ENCODE data around the gene RYR1. TPM values are rescaled to one million over a fixed set of nuclear protein-coding genes. Genes with fewer than 3 reads are reported as not detected.
"Not testable (repeated sequence)": the region's sequence is repeated elsewhere in the genome, so short reads cannot be mapped to it uniquely, and the experiment has no call there.

Gene RYR1
- total RNA-seq, 2 donors from 2014 or later, result 0.33 to 1.0 TPM

DNA sequence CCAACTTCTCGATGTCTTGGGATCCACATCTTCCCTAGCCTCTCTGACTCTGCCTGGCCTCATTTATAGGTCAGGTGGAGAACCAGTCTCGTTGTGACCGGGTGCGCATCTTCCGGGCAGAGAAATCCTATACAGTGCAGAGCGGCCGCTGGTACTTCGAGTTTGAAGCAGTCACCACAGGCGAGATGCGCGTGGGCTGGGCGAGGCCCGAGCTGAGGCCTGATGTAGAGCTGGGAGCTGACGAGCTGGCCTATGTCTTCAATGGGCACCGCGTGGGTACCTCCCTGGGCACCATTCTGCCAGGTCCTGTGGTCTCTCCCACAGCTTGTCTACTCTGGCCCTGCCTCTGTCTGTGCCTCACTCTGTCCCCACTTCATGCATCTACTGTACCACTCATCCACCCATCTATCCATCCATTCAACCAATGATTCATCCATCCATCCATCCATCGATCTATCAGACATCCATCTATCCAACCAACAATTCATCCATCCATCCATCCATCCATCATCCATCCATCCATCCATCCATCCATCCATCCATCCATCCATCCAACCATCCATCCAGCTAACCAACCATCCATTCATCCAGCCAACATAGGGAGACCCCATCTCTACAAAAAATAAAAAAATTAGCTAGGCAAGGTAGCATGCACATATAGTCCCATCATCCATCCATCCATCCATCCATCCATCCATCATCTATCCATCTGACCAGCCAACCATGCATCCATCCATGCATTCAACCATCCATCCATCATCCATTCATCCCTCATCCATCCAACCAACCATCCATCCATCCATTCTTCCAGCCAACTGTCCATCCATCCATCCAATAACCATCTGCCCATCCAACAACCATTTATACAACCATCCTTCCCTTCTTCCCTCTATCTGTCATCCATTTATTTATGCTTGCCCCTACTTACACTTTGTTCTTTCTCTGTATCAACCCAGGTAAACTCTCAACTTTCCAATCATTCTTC, 34.3 kb downstream of the RYR1 start:
- WGBS, 2 donors, result 80 to 82% methylated on average over 6 to 17 of the region's 17 CpGs

DNA sequence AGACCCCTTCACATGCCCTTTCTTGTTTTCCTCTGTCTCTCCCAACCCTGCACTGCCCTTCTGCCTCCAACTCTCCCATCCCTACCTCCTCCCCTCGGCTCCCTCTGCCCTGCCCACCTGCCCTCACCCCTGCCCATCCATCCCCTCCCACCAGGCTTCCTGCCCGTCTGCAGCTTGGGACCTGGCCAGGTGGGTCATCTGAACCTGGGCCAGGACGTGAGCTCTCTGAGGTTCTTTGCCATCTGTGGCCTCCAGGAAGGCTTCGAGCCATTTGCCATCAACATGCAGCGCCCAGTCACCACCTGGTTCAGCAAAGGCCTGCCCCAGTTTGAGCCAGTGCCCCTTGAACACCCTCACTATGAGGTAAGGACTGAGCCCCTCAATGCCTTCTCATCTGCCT, 35.7 kb downstream of the RYR1 start:
- Histone ChIP-seq H3K4me3 (no peak overlapping the region), H3K36me3 (replicated peaks in 1 of 2; ENCODE audit: insufficient read depth in 1 of 2, low read depth in 2 of 2) (no peaks in the 10 kb centered on the region), H3K27me3 (no peaks in the 10 kb centered on the region), H3K9me3 (no peaks in the 10 kb centered on the region), H3K4me1 (no peaks in the 10 kb centered on the region), H3K27ac (no peak overlapping the region)
- ATAC-seq, result no peak
- 16 to 28% methylated on average over 4 to 5 of the region's 5 CpGs for WGBS, 2 donors
- no peak for DNase-seq
- no peak for TF ChIP-seq POLR2A (IDR thresholded peaks at IDR 0.05)
- TF ChIP-seq, protein P1, sequence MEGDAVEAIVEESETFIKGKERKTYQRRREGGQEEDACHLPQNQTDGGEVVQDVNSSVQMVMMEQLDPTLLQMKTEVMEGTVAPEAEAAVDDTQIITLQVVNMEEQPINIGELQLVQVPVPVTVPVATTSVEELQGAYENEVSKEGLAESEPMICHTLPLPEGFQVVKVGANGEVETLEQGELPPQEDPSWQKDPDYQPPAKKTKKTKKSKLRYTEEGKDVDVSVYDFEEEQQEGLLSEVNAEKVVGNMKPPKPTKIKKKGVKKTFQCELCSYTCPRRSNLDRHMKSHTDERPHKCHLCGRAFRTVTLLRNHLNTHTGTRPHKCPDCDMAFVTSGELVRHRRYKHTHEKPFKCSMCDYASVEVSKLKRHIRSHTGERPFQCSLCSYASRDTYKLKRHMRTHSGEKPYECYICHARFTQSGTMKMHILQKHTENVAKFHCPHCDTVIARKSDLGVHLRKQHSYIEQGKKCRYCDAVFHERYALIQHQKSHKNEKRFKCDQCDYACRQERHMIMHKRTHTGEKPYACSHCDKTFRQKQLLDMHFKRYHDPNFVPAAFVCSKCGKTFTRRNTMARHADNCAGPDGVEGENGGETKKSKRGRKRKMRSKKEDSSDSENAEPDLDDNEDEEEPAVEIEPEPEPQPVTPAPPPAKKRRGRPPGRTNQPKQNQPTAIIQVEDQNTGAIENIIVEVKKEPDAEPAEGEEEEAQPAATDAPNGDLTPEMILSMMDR (IDR thresholded peaks at IDR 0.05), result no peak
- intact Hi-C loops (cut with DNase I), result no loop called here

More for the DNA sequence above, 34.3 kb downstream of the RYR1 start:
- H3K27me3 ChIP-seq, result no peaks in the 10 kb centered on the region
- no peak for DNase-seq
- no peaks in the 10 kb centered on the region for H3K9me3 ChIP-seq
- H3K4me1 ChIP-seq, result no peaks in the 10 kb centered on the region
- ATAC-seq, result no peak
- TF ChIP-seq, protein P1 (IDR thresholded peaks at IDR 0.05), result no peak
- TF ChIP-seq POLR2A (IDR thresholded peaks at IDR 0.05), result no peak
- intact Hi-C loops (cut with DNase I), result no loop called here
- H3K27ac ChIP-seq, result no peak overlapping the region
- no peaks in the 10 kb centered on the region for H3K36me3 ChIP-seq (replicated peaks in 1 of 2; ENCODE audit: insufficient read depth in 1 of 2, low read depth in 2 of 2)
- no peak overlapping the region for H3K4me3 ChIP-seq

DNA sequence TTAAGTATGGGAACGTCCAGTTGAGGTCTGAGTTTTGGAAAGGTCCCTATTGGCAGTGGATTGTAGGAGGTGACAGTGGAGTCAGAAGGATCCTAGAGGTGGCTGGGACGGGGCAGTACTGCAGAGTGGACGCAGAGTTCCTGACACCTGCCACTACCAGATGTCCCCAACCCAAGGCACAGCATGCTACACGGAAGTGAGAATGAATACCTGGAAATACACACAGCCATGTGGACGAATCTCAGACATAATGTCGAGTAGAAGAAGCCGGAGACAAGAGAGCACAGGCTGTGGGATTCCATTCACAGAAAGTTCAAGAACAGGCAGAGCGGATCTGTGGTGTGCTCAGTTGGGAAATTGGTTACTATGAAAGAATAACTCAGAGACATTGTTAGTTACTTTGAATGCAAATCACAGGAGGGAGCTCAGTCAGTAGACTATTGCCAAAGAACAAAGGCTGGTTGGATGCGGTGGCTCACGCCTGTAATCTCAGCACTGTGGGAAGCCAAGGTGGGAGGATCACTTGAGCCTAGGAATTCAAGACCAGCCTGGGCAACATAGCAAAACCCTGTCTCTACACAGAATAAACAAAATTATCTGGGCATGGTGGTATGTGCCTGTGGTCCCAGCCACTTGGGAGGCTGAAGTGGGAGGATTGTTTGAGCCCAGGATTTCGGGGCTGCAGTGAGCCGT, 37.4 kb downstream of the RYR1 start:
- H3K27me3 ChIP-seq, result no peaks in the 10 kb centered on the region
- no peak for TF ChIP-seq POLR2A (IDR thresholded peaks at IDR 0.05)
- TF ChIP-seq, protein P1 (IDR thresholded peaks at IDR 0.05), result no peak
- no peaks in the 10 kb centered on the region for H3K36me3 ChIP-seq (replicated peaks in 1 of 2; ENCODE audit: insufficient read depth in 1 of 2, low read depth in 2 of 2)
- DNase-seq, result no peak
- ATAC-seq, result no peak
- no peaks in the 10 kb centered on the region for H3K9me3 ChIP-seq
- no peak overlapping the region for H3K4me3 ChIP-seq
- H3K27ac ChIP-seq, result no peak overlapping the region
- WGBS, 2 donors, result 55 to 59% methylated on average over 12 of the region's 12 CpGs
- H3K4me1 ChIP-seq, result no peaks in the 10 kb centered on the region
- intact Hi-C loops (cut with DNase I), result no loop called here

DNA sequence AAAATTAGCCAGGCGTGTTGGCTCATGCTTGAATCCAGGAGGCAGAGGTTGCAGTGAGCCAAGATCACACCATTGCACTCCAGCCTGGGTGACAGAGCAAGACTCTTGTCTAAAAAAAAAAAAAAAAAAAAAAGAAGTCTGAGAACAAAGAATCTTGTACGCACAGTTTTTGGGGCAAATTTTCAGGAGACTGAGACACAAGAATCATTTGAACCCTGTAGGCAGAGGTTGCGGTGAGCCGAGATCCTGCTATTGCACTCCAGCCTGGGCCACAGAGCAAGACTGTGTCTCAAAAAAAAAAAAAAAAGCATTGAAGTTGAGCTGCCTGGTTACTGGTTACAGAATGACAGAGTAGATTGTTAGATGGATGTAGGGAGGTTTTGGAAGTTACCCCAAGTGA, 39.2 kb downstream of the RYR1 start:
- H3K9me3 ChIP-seq; DNase-seq; ATAC-seq; H3K4me3 ChIP-seq; H3K36me3 ChIP-seq (replicated peaks in 1 of 2; ENCODE audit: insufficient read depth in 1 of 2, low read depth in 2 of 2); intact Hi-C loops (cut with DNase I); H3K27ac ChIP-seq; H3K27me3 ChIP-seq; H3K4me1 ChIP-seq: not testable (repeated sequence)
- WGBS, 2 donors, result 72 to 79% methylated on average over 4 of the region's 4 CpGs

DNA sequence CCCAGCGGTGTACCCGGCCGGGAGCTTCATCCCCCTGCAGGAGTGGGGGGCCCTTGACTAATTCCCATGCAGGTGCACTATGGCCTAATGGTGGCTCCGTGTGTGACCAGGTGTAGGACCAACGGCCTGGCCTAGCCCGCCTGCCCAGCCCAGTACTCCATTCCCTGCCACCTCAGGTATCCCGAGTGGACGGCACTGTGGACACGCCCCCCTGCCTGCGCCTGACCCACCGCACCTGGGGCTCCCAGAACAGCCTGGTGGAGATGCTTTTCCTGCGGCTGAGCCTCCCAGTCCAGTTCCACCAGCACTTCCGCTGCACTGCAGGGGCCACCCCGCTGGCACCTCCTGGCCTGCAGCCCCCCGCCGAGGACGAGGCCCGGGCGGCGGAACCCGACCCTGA, 39.7 kb downstream of the RYR1 start:
- Histone ChIP-seq H3K4me1 (no peaks in the 10 kb centered on the region), H3K36me3 (replicated peaks in 1 of 2; ENCODE audit: insufficient read depth in 1 of 2, low read depth in 2 of 2) (no peaks in the 10 kb centered on the region), H3K27me3 (no peaks in the 10 kb centered on the region), H3K9me3 (no peaks in the 10 kb centered on the region), H3K4me3 (no peak overlapping the region), H3K27ac (no peak overlapping the region)
- DNase-seq (no peak), ATAC-seq (no peak)
- TF ChIP-seq POLR2A (IDR thresholded peaks at IDR 0.05), result no peak
- TF ChIP-seq, protein P1 (IDR thresholded peaks at IDR 0.05), result no peak
- intact Hi-C loops (cut with DNase I), result no loop called here
- 65 to 80% methylated on average over 2 to 12 of the region's 21 CpGs for WGBS, 2 donors

Data from body of pancreas (tissue), 4 donors.